Renal cortex interstitium (tissue), 11 donors: ENCODE data around the gene PEX6. TPM values are rescaled to one million over a fixed set of nuclear protein-coding genes. Genes with fewer than 3 reads are reported as not detected.
"Not testable (repeated sequence)": the region's sequence is repeated elsewhere in the genome, so short reads cannot be mapped to it uniquely, and the experiment has no call there.

Experiments
- DNase-seq, 11 donors: peaks; one replicate each; pipeline ENCODE4 v3.0.0-alpha.2; 2013; ENCODE audit warnings: low read depth in 9 of 11, low spot score in 4 of 11; ENCODE audit errors: extremely low read depth in 1 of 11
- polyA plus RNA-seq, 3 donors: library from polyadenylated mRNA; unstranded; fragments of 120-200 nt; gene quantifications; one replicate each; pipeline ENCODE4 v1.2.1, GENCODE V29; 2013; ENCODE audit not compliant: insufficient read length in 3 of 3

PEX6 gene
- polyA plus RNA-seq, 3 donors = 23.2 to 32.2 (median 23.4) TPM

DNA sequence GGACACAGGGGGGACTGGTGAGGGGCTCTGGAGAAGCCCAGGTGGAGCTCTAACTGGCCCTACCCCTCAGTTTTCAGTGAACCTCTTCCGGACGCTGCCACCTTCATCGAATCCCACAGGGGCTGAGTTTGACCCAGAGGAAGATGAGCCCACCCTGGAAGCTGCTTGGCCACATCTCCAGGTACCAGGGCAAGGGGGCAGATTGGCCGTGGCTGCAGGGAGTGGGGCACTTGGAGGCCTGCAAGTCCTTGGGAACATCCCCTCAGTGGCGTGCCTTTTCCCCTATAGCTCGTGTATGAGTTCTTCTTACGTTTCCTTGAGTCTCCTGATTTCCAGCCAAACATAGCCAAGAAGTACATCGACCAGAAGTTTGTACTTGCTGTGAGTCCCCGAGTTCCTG lies 28.1 kb upstream of the PEX6 start:
- no peak for DNase-seq

DNA sequence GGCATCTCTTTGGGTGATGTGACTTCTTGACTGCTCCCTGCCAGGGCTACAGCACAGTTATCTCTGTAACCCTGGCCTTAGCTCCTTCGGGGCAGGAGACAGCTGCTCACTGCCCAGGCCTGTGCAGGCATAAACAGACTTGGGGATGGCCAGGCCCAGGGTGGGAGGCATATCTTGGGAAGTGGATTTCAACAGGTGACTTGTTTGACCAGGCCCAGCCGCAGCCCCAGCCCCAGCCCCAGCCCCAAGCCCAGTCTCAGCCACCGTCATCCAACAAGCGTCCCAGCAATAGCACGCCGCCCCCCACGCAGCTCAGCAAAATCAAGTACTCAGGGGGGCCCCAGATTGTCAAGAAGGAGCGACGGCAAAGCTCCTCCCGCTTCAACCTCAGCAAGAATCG lies 27.3 kb upstream of the PEX6 start:
- DNase-seq = no peak

DNA sequence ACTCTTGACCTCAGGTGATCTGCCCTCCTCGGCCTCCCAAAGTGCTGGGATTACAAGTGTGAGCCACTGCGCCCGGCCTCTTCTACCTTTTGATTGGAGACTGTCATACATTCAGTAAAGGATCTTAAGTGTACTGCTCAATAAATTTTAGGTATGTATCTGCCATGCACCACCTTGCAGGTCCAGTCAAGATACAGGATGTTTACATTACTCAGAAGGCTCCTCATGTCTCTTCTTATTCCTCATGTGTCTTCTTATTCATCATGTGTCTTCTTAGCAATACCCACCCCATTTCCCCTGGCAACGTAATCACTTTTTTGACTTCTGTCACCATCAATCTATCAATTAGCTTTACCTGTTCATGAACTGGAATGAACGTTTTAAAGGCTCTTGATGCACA lies 26.9 kb upstream of the PEX6 start:
- no peak for DNase-seq

DNA sequence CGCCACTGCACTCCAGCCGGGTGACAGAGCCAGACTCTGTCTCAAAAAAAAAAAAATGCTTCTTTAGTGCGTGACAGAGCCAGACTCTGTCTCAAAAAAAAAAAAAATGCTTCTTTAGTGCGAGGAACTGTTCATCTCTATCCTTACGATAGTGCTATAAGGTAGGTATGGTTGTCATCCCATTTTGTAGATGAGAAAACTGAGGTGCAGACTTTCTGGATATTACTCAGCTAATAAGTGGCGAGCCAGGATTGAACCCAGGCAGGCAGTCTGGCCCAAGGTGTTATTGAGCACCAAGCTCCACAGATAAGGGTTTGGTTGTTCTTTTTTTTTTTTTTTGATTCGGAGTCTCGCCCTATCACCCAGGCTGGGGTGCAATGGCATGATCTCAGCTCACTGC lies 22.9 kb upstream of the PEX6 start:
- DNase-seq = no peak

DNA sequence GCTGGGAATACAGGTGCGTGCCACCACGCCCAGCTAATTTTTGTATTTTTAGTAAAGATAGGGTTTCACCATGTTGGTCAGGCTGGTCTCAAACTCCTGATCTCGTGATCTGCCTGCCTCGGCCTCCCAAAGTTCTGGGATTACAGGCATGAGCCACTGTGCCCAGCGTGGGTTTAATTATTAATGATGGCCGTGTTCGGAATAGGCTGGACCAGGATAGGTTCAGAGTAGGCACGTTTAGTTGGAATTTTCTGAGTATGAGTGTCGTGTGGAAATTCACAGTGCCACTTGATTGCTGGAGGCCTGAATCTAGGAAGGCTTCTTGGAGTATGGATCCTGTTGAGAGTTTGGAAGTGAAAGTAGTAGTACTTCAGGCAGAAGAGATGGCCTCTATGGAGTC lies 19.2 kb upstream of the PEX6 start:
- not testable (repeated sequence) for DNase-seq

DNA sequence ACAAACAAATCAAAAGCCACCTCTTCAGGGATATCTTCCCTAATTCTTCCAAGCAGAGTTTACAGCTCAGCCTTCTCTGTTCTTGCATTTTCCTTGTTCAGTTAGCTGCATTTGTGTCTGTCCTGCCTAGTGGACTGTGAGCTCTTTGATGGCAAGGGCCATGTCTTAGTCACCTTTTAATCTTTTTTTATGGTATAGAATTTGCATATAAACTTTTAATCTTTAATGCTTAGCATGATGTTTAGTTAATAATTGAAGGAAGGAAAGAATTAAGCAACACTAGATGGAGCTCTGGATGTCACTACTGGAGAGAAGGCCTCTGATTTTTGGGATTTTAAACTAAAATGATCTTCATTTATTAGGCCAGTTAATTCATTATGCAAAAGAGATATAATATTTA lies 17.5 kb upstream of the PEX6 start:
- DNase-seq = no peak

DNA sequence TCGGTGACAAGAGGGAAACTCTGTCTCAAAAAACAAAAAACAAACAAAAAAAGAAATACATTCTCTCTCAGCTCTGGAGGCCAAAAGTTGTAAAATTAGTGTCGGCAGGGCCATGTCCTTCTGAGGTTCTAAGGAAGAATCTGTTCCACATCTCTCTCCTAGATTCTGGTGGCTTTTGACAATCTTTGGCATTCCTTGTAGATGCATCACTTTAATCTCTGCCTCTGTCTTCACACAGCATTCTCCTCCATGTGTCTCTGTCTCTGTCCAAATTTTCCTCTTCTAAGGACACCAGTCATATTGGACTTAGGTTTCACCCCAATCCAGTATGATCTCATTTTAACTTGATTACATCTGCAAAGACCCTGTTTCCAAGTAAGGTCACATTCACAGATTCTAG lies 14.5 kb upstream of the PEX6 start:
- DNase-seq = no peak

DNA sequence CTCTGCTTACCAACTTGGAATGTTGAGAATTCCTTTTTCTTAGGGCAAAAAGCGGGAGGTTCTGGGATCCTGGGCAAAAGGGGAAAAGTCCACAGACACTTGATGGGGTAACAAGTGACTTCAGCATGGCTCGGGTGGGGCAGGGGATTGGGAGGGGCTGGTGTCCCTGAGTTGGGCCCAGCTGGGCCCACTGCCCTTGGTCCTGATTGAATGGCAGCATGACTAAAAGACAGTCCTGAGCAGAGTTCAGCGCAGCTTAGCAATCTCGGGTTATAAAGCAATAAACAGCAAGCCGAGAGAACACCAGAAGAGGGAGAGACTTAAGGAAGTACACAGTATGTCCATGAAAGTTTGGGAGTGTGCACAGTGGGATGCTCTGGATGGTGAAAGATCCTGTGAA lies 10.9 kb upstream of the PEX6 start:
- no peak for DNase-seq

DNA sequence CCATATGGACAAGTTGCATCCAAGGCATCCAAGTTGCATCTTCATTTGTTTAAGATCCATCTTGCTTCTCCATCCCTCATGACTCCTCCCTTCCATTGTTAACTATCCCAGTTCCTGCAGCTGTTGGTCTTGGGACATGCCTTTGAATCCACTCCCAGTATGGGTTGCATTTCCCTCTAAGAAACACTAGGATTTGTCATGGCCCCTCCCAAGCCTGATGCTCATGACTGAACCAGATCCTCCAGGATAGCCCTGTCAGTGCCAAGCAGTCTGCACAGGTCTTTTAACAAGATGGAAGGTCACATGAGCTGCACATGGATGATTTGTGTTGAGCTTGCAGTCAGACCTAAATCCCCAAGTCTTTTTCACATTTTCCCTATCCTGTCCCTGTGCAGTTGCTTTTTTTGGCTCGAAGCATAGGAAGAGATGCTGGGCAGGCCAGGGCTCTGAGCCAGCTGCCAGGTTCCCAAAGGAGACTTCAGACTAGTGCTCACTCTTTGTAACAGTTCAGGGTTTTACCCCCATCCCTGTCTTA lies 9.6 kb upstream of the PEX6 start:
- DNase-seq = no peak

DNA sequence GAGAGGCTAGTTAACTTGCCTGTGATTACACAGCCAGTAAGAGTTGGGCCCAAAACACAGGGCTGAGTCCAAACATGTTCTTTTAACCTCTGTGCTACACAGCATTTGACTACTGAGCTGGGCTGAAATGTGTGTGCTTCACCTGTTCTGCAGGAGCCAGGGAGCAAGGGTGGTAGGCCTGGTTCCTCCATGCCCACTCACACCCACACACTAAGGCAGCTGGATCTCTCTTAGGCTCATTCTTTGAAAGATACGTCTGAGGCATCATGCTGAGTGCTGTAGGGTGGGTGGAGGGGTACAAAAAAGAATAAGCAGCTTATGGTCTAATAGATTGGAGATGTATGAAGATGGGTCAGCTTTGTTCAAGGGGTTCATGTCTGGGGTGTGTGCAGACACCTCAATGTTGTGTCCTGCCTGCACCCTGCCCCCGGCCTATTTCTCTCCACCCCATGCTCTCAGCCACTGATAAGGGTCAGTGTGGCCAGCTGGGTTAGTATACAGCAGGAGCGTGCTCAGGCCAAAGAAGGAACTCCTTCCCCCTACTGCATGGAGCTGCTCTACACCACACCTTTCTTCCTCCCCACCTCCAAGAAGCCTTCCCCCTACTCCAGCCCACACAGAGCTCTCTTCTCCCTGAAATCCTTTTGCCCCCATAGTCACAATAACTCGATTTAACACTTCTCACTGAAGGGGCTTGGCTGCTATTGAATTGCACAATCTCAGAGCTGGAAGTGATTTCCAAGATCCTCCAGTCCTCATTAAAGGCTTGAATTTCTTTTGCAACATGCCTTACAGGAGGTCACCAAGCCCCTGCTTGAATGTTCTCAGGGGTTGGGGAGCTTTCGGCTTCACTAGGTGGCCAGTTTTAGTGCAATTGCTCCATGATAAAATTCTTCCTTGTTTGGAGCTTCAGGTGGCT lies 8.8 kb upstream of the PEX6 start:
- DNase-seq = no peak

DNA sequence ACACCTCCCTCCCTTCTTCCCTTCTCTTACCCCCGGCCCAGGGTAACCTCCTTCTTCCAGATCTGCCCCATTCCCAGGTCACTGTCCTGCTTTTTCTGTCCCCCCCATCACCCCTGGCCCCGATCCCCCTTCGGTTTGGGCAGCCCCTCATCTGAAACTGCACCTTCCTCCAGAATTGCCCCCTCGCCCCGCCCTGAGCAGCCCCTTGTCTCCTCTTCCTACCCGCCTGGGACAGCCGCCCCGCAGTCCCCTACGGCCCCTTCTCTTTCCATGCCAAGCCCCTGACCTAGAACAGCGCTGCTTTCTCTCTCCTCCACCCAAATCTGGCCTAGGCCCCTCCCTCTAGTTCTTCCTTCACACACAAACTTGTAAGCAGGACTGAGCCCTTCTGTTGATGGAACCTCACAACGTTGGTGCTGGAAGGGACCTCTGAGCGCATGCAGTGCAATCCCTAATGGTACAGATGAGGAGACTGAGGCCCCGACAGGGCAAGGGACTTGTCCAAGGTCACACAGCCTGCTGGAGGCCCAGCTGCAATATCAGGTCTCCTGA lies 6.0 kb upstream of the PEX6 start:
- DNase-seq = no peak

DNA sequence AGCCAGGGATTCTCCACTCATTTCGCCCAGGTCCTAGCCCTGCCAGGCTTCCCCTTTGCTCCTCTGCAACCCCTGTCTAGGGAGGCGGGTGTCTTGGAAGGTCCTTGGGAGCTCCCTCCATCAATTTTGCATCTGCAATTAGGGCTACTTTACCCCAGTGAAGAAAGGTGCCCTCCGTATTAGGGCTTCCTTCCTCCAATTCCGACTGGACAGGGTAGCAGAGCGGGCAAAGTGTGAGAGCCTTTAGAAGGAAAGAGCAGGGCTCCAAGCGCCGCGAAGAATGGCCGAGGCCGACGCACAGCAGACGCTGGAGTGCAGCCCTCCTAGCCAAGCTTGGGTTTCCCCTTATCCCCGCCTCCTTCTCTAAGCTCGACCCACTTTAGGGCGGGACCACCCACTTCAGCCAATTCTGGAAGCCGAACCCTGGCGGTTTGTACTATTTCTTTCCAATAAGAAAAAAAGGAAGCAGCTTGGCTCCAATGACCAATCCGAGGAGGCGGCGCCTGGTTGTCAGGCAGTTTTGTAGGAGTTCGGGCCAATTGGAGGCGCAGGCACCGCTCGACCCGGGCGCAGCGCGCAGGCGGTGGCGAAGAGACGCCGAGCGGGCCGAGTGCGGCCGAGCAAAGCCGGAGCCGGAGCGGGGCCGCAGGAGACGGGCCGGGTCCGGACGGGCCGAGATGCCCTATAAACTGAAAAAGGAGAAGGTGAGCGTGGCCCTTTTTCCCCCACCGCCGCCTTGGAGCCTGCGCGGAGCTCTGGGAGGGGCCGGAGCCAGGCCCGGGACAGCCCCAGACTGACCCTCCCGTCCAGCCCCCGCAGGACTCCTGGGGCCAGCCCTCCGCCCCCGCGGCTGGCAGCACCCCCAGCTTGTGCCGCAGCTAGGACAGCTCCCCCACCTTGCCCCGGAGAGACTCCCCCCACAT lies 5.3 kb upstream of the PEX6 start, which contains the start of gene PPP2R5D:
Gene PPP2R5D (plus strand): TSS at position 570 of the 923 bp plus-strand sequence. CDS start 108 bp downstream, at position 678.
- peak; percentile 93 to 99 (median 95) for DNase-seq

DNA sequence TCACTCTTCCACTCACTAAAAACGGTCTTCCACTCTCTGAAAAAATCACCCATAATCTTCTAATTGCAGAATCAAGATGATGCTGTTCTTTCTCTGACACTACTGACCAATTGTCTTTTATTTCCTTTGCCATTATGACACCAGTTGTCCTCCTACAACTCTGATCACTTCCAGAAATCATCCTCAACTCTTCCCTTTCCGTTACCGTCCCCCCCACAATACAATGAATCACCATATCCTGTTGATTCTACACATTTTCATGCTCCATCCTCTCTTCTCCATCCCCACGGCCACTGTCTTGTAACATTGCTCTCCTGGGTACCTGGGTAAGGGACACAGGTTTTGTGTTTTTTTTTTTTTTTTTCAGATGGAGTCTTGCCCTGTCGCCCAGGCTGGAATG lies 2.9 kb upstream of the PEX6 start:
- DNase-seq = no peak

DNA sequence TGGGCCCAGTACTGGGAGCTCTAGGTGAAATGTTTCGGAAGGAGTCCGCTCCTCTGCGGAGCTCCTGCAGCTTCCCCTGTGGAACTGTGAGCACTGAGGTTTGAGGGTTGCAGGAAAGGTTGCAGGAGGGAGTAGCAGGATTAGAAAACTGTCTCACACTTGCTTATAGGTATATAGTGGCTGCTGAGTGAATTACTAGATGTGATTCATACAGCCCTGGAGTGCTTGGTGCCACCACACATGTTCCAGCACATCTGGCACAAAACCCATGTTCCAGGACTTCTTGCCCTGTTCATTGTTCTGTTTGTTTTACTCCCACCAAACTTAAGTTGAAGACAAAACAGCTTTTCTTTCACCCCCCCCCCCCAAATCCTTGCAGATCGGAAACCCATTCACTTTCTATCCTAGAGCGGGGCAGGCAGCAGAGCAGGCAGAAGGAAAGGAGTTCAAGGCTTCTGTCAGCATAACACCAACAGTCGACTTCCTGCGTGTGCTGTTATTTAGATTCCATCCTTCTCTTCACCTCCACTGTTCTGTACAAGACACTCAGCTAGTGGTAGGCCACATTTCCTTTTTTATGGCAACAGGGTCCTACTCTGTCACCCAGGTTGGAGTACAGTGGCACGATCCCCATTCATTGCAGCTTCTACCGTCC lies 669 bp upstream of the PEX6 start:
- DNase-seq = no peak

DNA sequence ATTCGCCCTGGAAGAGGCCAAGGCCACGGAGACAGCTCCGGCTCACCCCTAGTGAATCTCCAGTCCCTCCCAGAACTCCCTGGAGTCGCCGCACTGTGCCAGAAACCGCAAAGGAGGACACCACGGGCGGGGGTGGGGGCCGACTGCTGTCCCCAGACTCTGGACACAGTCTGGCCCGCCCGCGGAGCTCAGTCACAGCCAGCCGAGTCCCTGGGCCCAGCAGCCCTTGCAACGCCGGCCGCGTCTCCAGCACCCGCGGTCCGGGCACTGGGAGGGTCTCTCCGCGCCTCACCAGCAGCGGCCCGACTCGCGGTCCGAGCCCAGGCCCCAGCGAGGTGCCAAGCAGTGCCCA lies 518 bp downstream of the PEX6 start:
- DNase-seq = no peak

DNA sequence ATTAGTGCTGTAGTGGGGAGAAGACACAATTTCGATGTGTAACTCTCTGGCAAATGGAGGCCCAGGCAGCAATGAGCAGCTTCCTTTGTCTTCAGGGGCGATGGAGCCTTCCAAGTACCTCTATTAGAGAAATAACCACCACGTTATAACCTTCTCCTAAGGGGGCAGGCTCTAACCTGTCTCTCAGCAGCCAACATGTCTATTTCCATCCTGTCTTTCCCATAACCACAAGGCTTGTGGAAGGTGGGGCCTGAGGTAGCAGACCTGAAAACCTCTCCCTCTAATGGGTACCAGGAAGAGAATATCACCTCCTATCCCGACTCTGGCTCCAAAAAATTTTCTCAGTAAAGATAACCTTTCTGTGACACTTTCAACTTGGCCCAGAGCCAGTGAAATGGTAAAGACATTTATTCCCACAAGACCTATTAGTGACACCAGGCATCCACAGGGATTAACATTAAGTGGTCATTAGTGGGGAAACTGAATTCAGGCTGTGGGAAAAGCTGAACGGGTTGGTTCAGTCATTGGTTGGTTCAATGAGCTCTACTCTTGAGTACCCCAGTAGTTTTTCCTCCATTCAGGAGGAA lies 4.0 kb downstream of the PEX6 start:
- no peak for DNase-seq

DNA sequence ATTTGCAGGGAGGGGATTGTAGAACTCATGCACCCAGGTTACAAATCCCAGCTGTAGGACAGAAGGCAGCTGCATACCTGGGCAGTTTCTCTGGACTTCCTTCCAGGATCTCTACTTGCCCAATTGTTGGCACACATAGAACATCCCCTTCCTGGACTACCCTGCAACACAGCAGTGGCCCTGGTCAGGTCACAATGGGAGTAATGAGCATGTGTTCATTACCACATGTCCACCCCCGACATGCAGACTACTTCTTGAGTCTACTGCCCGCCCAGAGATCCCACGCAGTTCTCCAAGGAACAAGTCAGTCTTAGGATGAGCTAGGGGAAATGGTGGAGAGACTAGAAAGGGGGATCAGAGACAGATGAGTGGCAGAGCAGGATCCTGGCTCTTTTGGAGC lies 5.1 kb downstream of the PEX6 start:
- DNase-seq = no peak

DNA sequence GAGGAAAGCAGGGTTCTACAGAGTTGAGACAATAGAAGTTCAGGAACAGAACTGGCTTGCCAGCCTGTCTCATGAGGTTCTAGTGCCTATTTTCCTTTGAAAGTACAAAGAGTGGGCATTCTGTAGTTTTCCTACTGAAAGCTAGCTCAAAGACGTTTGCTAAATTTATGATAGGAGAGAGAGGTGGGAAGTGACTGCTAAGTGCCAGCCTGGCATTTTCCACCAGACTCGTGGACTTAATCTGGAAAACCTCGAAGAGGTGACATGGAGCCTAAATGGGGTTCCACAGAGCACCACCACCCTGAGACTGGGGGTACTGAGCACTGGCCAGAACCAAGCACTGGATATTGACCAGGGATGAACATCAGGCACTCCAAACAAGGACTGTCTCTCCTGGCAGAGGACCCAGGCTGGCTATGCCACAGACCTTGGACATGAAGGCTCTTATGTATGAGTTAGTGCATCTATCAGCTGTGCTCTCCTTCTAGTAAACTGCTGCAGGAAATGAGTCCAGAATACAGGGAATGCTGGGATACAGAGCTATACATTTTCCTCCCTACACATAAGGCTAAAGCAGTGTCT lies 7.1 kb downstream of the PEX6 start:
- no peak for DNase-seq
